ENCODE results near the gene STK32B. TPM values are rescaled to one million over a fixed set of nuclear protein-coding genes. Genes with fewer than 3 reads are reported as not detected.

The STK32B gene
- total RNA-seq, 6 donors from 2014 or later = 0.22 to 3.4 (median 1.0) TPM

DNA sequence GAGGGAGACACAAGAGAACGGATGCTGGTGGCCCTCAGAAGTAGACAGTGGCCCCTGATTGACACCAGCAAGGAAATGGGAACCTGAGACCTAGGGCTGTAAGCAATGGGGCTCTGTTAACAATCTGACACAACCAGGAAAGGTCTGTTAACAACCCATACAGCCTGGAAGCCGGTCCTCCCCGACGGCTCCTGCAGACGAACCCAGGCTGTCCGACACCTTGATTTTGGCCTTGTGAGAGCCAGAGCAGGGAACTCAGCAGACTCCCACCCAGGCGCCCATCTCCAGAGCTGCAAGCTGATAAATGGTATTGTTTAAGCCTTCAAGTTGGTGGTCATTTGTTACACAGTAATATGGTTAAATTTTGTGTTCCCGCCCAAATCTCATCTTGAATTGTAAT, 21.8 kb upstream of the STK32B start:
- no peak for TF ChIP-seq EP300 (IDR thresholded peaks at IDR 0.05)
- no peak for TF ChIP-seq POLR2AphosphoS5 (IDR thresholded peaks at IDR 0.05)
- TF ChIP-seq CTCF (IDR thresholded peaks at IDR 0.05) = no peak
- TF ChIP-seq POLR2A (IDR thresholded peaks at IDR 0.05) = no peak
- no peaks in the 10 kb centered on the region for H3K9me3 ChIP-seq
- peaks cover 10 to 15% (median 12%) of the 10 kb centered on the region in 4 donors for H3K4me1 ChIP-seq
- no peaks in the 10 kb centered on the region for H3K27me3 ChIP-seq
- H3K27ac ChIP-seq = no peak overlapping the region
- H3K4me3 ChIP-seq = no peak overlapping the region
- DNase-seq = no peak
- ATAC-seq (ENCODE audit: low FRiP score in 2 of 2) = no peak
- 77 to 92% methylated on average over 8 of the region's 8 CpGs for WGBS, 2 donors
- H3K36me3 ChIP-seq = no peaks in the 10 kb centered on the region

- no peak for DNase-seq
- no peak for ATAC-seq (ENCODE audit: low FRiP score in 2 of 2)
- no peak overlapping the region for H3K4me3 ChIP-seq
- H3K36me3 ChIP-seq = no peaks in the 10 kb centered on the region
- H3K4me1 ChIP-seq = peaks cover 10 to 19% (median 13%) of the 10 kb centered on the region in 4 donors
- no peak for TF ChIP-seq POLR2AphosphoS5 (IDR thresholded peaks at IDR 0.05)
- WGBS, 2 donors = 63 to 70% methylated on average over 4 of the region's 4 CpGs
- no peaks in the 10 kb centered on the region for H3K27me3 ChIP-seq
- no peaks in the 10 kb centered on the region for H3K9me3 ChIP-seq
- H3K27ac ChIP-seq = no peak overlapping the region
Observed at GRCh38 chr4:5030221-5030620, 21.1 kb upstream of the STK32B start.

DNA sequence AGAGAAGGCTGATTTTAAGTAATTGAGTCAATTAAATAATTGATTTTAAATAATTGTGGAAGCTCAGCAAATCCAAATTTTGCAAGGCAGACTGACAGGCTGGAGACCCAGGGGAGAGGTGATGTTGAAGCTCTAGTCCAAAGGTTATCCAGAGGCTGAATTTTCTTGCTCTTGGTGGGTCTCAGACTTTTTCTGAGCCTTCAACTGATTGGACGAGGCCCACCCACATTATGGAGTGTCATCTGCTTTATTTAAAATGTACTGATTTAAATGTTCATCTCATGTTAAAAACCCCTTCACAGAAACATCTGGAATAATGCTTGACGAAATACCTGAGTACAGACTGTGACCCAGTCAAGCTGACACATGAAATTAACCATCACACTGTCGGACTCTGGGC, 20.4 kb upstream of the STK32B start:
- Histone ChIP-seq H3K27ac (no peak overlapping the region), H3K9me3 (no peaks in the 10 kb centered on the region), H3K27me3 (no peaks in the 10 kb centered on the region), H3K4me3 (no peak overlapping the region), H3K4me1 (peaks cover 10 to 19% (median 13%) of the 10 kb centered on the region in 4 donors), H3K36me3 (no peaks in the 10 kb centered on the region)
- 87 to 92% methylated on average over 3 of the region's 3 CpGs for WGBS, 2 donors
- no peak for ATAC-seq (ENCODE audit: low FRiP score in 2 of 2)
- TF ChIP-seq EP300 (IDR thresholded peaks at IDR 0.05) = no peak
- no peak for TF ChIP-seq POLR2A (IDR thresholded peaks at IDR 0.05)
- no peak for TF ChIP-seq POLR2AphosphoS5 (IDR thresholded peaks at IDR 0.05)
- no peak for TF ChIP-seq CTCF (IDR thresholded peaks at IDR 0.05)
- no peak for DNase-seq

- Histone ChIP-seq H3K27me3 (no peaks in the 10 kb centered on the region), H3K36me3 (no peaks in the 10 kb centered on the region), H3K4me3 (no peak overlapping the region), H3K27ac (peak overlapping the region in 1 of 4 donors; percentile 20), H3K4me1 (peaks cover 12 to 23% (median 14%) of the 10 kb centered on the region in 4 donors), H3K9me3 (no peaks in the 10 kb centered on the region)
- DNase-seq (no peak), ATAC-seq (ENCODE audit: low FRiP score in 2 of 2) (no peak)
- TF ChIP-seq POLR2A (IDR thresholded peaks at IDR 0.05) (no peak), POLR2AphosphoS5 (IDR thresholded peaks at IDR 0.05) (no peak), EP300 (IDR thresholded peaks at IDR 0.05) (no peak), CTCF (IDR thresholded peaks at IDR 0.05) (no peak)
- 54 to 74% methylated on average over 5 of the region's 5 CpGs for WGBS, 2 donors
Observed at GRCh38 chr4:5032813-5033212, 18.5 kb upstream of the STK32B start.

- Histone ChIP-seq H3K4me1 (peaks cover 12 to 24% (median 14%) of the 10 kb centered on the region in 4 donors), H3K27me3 (no peaks in the 10 kb centered on the region), H3K27ac (peak overlapping the region in 2 of 4 donors; percentile 20 to 33), H3K9me3 (no peaks in the 10 kb centered on the region), H3K36me3 (no peaks in the 10 kb centered on the region), H3K4me3 (no peak overlapping the region)
- TF ChIP-seq CTCF (IDR thresholded peaks at IDR 0.05) (no peak), POLR2AphosphoS5 (IDR thresholded peaks at IDR 0.05) (no peak), EP300 (IDR thresholded peaks at IDR 0.05) (no peak)
- DNase-seq = no peak
- ATAC-seq (ENCODE audit: low FRiP score in 2 of 2) = peak; percentile 28 to 33
- 26 to 27% methylated on average over 9 to 10 of the region's 10 CpGs for WGBS, 2 donors
Observed at GRCh38 chr4:5033281-5033841, 17.9 kb upstream of the STK32B start.

Measured in upper lobe of left lung (tissue), 6 donors.